Measurements from ENCODE around the gene GPX2. TPM values are rescaled to one million over a fixed set of nuclear protein-coding genes. Genes with fewer than 3 reads are reported as not detected.
A peak's percentile ranks its signal among the peaks of the same experiment; 100 is the strongest.

The GPX2 gene
- polyA plus RNA-seq, 3 donors, result not detected

GRCh38 chr14:64937171-64937820 lies 5.2 kb downstream of the GPX2 start:
- peaks cover 2% of the 10 kb centered on the region for H3K4me1 Mint-ChIP-seq
- intact Hi-C loops (cut with micrococcal nuclease), result no loop called here
- Histone ChIP-seq H3K4me3 (replicated peaks in 1 of 3; ENCODE audit: low read depth in 2 of 3, low read length in 3 of 3) (no peak overlapping the region), H3K36me3 (replicated peaks in 1 of 2; ENCODE audit: control insufficient read depth in 1 of 2, insufficient read depth in 2 of 2, low read length in 2 of 2) (peaks cover 65 to 97% of the 10 kb centered on the region in 2 donors), H3K4me2 (replicated peaks; ENCODE audit: extremely low read depth, low read length, poor library complexity, severe bottlenecking) (no peak overlapping the region), H3K9ac (ENCODE audit: insufficient read depth, low read length, poor library complexity, severe bottlenecking) (no peak overlapping the region), H3K79me2 (ENCODE audit: insufficient read depth, low read length) (no peaks in the 10 kb centered on the region), H3K9me3 (replicated peaks in 1 of 2; ENCODE audit: control insufficient read depth in 1 of 2, insufficient read depth in 1 of 2, low read length in 2 of 2) (no peaks in the 10 kb centered on the region), H3K4me1 (ENCODE audit: control insufficient read depth in 1 of 2, insufficient read depth in 2 of 2, low read length in 2 of 2) (no peaks in the 10 kb centered on the region), H4K20me1 (ENCODE audit: insufficient read depth, low read length) (peaks cover 57% of the 10 kb centered on the region), H3K27me3 (ENCODE audit: control insufficient read depth in 2 of 2, insufficient read depth in 2 of 2, low read length in 2 of 2) (no peaks in the 10 kb centered on the region), H3K27ac (ENCODE audit: low read depth in 1 of 2, low read length in 2 of 2) (no peak overlapping the region), H2AFZ (ENCODE audit: insufficient read depth, low read depth, low read length, poor library complexity, severe bottlenecking) (no peak overlapping the region)
- no peak for DNase-seq
- peak overlapping the region in 1 of 7 donors; percentile 20 for H3K27ac Mint-ChIP-seq
- H3K36me3 Mint-ChIP-seq, result peaks cover 81 to 84% of the 10 kb centered on the region in 2 donors
- no peak for TF ChIP-seq CTCF (IDR thresholded peaks at IDR 0.05)
- no peak overlapping the region for H3K4me3 Mint-ChIP-seq
- H3K27me3 Mint-ChIP-seq (ENCODE audit: low read depth in 3 of 3), result peaks cover 0 to 1% (median 0%) of the 10 kb centered on the region in 3 donors
- no peaks in the 10 kb centered on the region for H3K9me3 Mint-ChIP-seq
- WGBS (ENCODE audit: insufficient coverage), result 83% methylated on average over 1 of the region's 1 CpG

- Histone ChIP-seq H3K79me2 (ENCODE audit: insufficient read depth, low read length) (no peaks in the 10 kb centered on the region), H3K9ac (ENCODE audit: insufficient read depth, low read length, poor library complexity, severe bottlenecking) (no peak overlapping the region), H4K20me1 (ENCODE audit: insufficient read depth, low read length) (peaks cover 61% of the 10 kb centered on the region), H3K4me3 (replicated peaks in 1 of 3; ENCODE audit: low read depth in 2 of 3, low read length in 3 of 3) (no peak overlapping the region), H3K27ac (ENCODE audit: low read depth in 1 of 2, low read length in 2 of 2) (no peak overlapping the region), H3K36me3 (replicated peaks in 1 of 2; ENCODE audit: control insufficient read depth in 1 of 2, insufficient read depth in 2 of 2, low read length in 2 of 2) (peaks cover 79 to 99% of the 10 kb centered on the region in 2 donors), H3K9me3 (replicated peaks in 1 of 2; ENCODE audit: control insufficient read depth in 1 of 2, insufficient read depth in 1 of 2, low read length in 2 of 2) (no peaks in the 10 kb centered on the region), H3K27me3 (ENCODE audit: control insufficient read depth in 2 of 2, insufficient read depth in 2 of 2, low read length in 2 of 2) (no peaks in the 10 kb centered on the region), H3K4me2 (replicated peaks; ENCODE audit: extremely low read depth, low read length, poor library complexity, severe bottlenecking) (no peak overlapping the region), H2AFZ (ENCODE audit: insufficient read depth, low read depth, low read length, poor library complexity, severe bottlenecking) (no peak overlapping the region), H3K4me1 (ENCODE audit: control insufficient read depth in 1 of 2, insufficient read depth in 2 of 2, low read length in 2 of 2) (no peaks in the 10 kb centered on the region)
- H3K4me3 Mint-ChIP-seq, result no peak overlapping the region
- H3K9me3 Mint-ChIP-seq, result no peaks in the 10 kb centered on the region
- no peak for DNase-seq
- H3K27me3 Mint-ChIP-seq (ENCODE audit: low read depth in 3 of 3), result peaks cover 0 to 1% (median 0%) of the 10 kb centered on the region in 3 donors
- peaks cover 83 to 92% of the 10 kb centered on the region in 2 donors for H3K36me3 Mint-ChIP-seq
- 100% methylated on average over 1 of the region's 2 CpGs for WGBS (ENCODE audit: insufficient coverage)
- H3K27ac Mint-ChIP-seq, result peak overlapping the region in 1 of 7 donors; percentile 42
- intact Hi-C loops (cut with micrococcal nuclease), result no loop called here
- H3K4me1 Mint-ChIP-seq, result peaks cover 2% of the 10 kb centered on the region
- TF ChIP-seq CTCF (IDR thresholded peaks at IDR 0.05), result no peak
Measured at GRCh38 chr14:64935508-64935907, 7.0 kb downstream of the GPX2 start.
